HepG2 (cell line): ENCODE results near the gene RING1. TPM values are rescaled to one million over a fixed set of nuclear protein-coding genes. Genes with fewer than 3 reads are reported as not detected.
A peak's percentile ranks its signal among the peaks of the same experiment; 100 is the strongest.

Experiments
- ATAC-seq: fragments of 200-7000 bp; cut with Tn5 transposase; 3 replicates; pipeline ENCODE4 v1.9.1; 2020; ENCODE audit warnings: mild to moderate bottlenecking, moderate library complexity
- BruUV-seq: library from RNA; stranded (reverse); fragments of 400-500 nt; replicated peaks from 2 replicates; lab custom pipeline; 2021; lab: Mats Ljungman, UMichigan
- CTCF ChIA-PET: fragments of 300-600 bp; formaldehyde crosslinking; extraction: SDS; loops from one replicate; lab custom pipeline; 2021; ENCODE audit warnings: low total read pairs, inconsistent platforms, low intra/inter-chr PET ratio; lab: Yijun Ruan, JAX
- POLR2A ChIA-PET: fragments of 350-600 bp; sonication (Branson Sonifier 250); formaldehyde crosslinking; loops from one replicate; lab custom pipeline; 2020; ENCODE audit warnings: antibody characterized with exemption, inconsistent platforms; lab: Yijun Ruan, JAX
- DNase-seq: peaks from one replicate; pipeline ENCODE4 v3.0.0-alpha.2; 2015; ENCODE audit warnings: low spot score
- FAIRE-seq: peaks from 3 replicates; lab custom pipeline; 2011; peaks lifted over from hg19 to GRCh38; lab: Jason Lieb, UNC
- H2AFZ ChIP-seq: one replicate; pipeline ENCODE4 v1.6.1; 2011; ENCODE audit warnings: low read length, inconsistent platforms
- H3K27ac ChIP-seq: fragments of 300-600 bp; 3 replicates; pipeline ENCODE4 v1.8.0; 2011; ENCODE audit warnings: mixed run types, mild to moderate bottlenecking, mixed read lengths, low read length, inconsistent platforms; ENCODE audit not compliant: insufficient read depth; ENCODE audit errors: extremely low read length
- H3K27me3 ChIP-seq, 2 experiments: fragments of 200-600 bp in 1 of 2; 2 replicates in 1 of 2; 3 replicates in 1 of 2; pipeline versions ENCODE4 v1.6.0 to v1.8.0; 2011; ENCODE audit warnings: low read length in 2 of 2, mild to moderate bottlenecking in 2 of 2, moderate library complexity in 2 of 2, inconsistent platforms in 1 of 2; ENCODE audit not compliant: insufficient read depth in 2 of 2, control insufficient read depth in 1 of 2
- H3K36me3 ChIP-seq, 2 experiments: fragments of 200-600 bp in 1 of 2; replicated peaks in 1 of 2; 2 replicates in 1 of 2; 3 replicates in 1 of 2; pipeline versions ENCODE4 v1.5.1 to v1.8.0; 2011; ENCODE audit warnings: low read length in 2 of 2, inconsistent platforms in 1 of 2; ENCODE audit not compliant: insufficient read depth in 2 of 2, control insufficient read depth in 1 of 2
- H3K4me1 ChIP-seq: 2 replicates; pipeline ENCODE4 v1.5.1; 2012; ENCODE audit warnings: low read length, inconsistent platforms; ENCODE audit not compliant: insufficient read depth
- H3K4me2 ChIP-seq: 2 replicates; pipeline ENCODE4 v1.6.0; 2011; ENCODE audit warnings: low read depth, low read length, inconsistent platforms
- H3K4me3 ChIP-seq, 3 experiments: fragments of 200-600 bp in 1 of 3; sonication (generic), shearing (Covaris generic) in 1 of 3; replicated peaks in 1 of 3; 2 replicates each; pipeline ENCODE4 v1.5.1; 2011 to 2016; ENCODE audit warnings: low read length in 3 of 3, inconsistent platforms in 2 of 3, low read depth in 2 of 3, mild to moderate bottlenecking in 2 of 3, control low read depth in 1 of 3, mixed read lengths in 1 of 3; ENCODE audit not compliant: insufficient read depth in 1 of 3
- H3K79me2 ChIP-seq: one replicate; pipeline ENCODE4 v1.6.1; 2011; ENCODE audit warnings: low read length, inconsistent platforms; ENCODE audit not compliant: insufficient read depth
- H3K9ac ChIP-seq: 2 replicates; pipeline ENCODE4 v1.6.0; 2011; ENCODE audit warnings: mild to moderate bottlenecking, low read depth, low read length, inconsistent platforms; ENCODE audit not compliant: insufficient read depth
- H3K9me3 ChIP-seq: 2 replicates; pipeline ENCODE4 v1.5.1; 2012; ENCODE audit warnings: mild to moderate bottlenecking, low read length
- H4K20me1 ChIP-seq: 2 replicates; pipeline ENCODE4 v1.6.0; 2011; ENCODE audit warnings: inconsistent platforms, mild to moderate bottlenecking, low read length, moderate library complexity; ENCODE audit not compliant: insufficient read depth
- BCLAF1 ChIP-seq: fragments of 450-650 bp; IDR thresholded peaks from 2 replicates; pipeline ENCODE4 v1.6.1; 2017; ENCODE audit warnings: mild to moderate bottlenecking
- HINFP ChIP-seq: sonication (generic); formaldehyde crosslinking; IDR thresholded peaks from 2 replicates; pipeline ENCODE4 v1.4.0; 2020; ENCODE audit warnings: low read depth, mild to moderate bottlenecking, missing genetic modification reagents
- HNF4A ChIP-seq: sonication (generic); formaldehyde crosslinking; IDR thresholded peaks from 2 replicates; pipeline ENCODE4 v1.4.0; 2020; ENCODE audit warnings: missing genetic modification reagents
- ZEB1 ChIP-seq: IDR thresholded peaks from 2 replicates; pipeline ENCODE4 v1.6.1; 2012; ENCODE audit warnings: mild to moderate bottlenecking, low read depth, inconsistent platforms; ENCODE audit not compliant: insufficient replicate concordance
- ZNF251 ChIP-seq: sonication (generic); formaldehyde crosslinking; IDR thresholded peaks from 2 replicates; pipeline ENCODE4 v1.9.0; 2021; ENCODE audit warnings: mild to moderate bottlenecking, missing genetic modification reagents
- ZNF543 ChIP-seq: sonication (generic); formaldehyde crosslinking; IDR thresholded peaks from 2 replicates; pipeline ENCODE4 v1.4.0; 2020; ENCODE audit warnings: mild to moderate bottlenecking, missing genetic modification reagents
- ZNF772 ChIP-seq: sonication (generic); formaldehyde crosslinking; IDR thresholded peaks from 2 replicates; pipeline ENCODE4 v1.5.0; 2020; ENCODE audit warnings: mild to moderate bottlenecking, missing genetic modification reagents
- WGBS: methylation state at CpG from one replicate; pipeline ENCODE4 v1.1.6; 2017; ENCODE audit warnings: low lambda C conversion rate; 5-methylcytosine and 5-hydroxymethylcytosine counted together
- in situ Hi-C: cut with HindIII; loops from 2 replicates; pipeline ENCODE4 v1.10.0; 2017; ENCODE audit warnings: low pct_unique_long_range_greater_than_20kb; ENCODE audit not compliant: extremely low pct_ligation_motif_present
- intact Hi-C: fragments of 100-400 bp; cut with micrococcal nuclease; formaldehyde crosslinking; loops from one replicate; pipeline ENCODE4 v1.10.0; 2022; ENCODE audit not compliant: unreplicated experiment
- polyA plus RNA-seq, 8 experiments: library from polyadenylated mRNA; depleted of rRNA in 3 of 8; stranded (reverse) in 7 of 8; unstranded in 1 of 8; fragments of >200 nt; fragmentation: Illumina TruSeq in 4 of 8; extraction: Trizol in 4 of 8; gene quantifications; 2 replicates each; pipeline versions ENCODE4 v1.2.1 to v1.2.3, GENCODE V29; 2011 to 2016; ENCODE audit warnings: low read depth in 4 of 8, missing spikeins in 1 of 8, mixed read lengths in 1 of 8; ENCODE audit not compliant: insufficient read depth in 1 of 8
- total RNA-seq, 5 experiments: library from RNA; depleted of rRNA; stranded (reverse); fragments of >200 nt; fragmentation: Illumina TruSeq; extraction: Trizol; gene quantifications; 2 replicates each; pipeline ENCODE4 v1.2.3, GENCODE V29; 2016; ENCODE audit warnings: low read depth in 1 of 5

The RING1 gene
- total and polyA plus RNA-seq, 2 of the 13 experiments (the other 11 are each of a cell fraction or from before 2014, with no cell fraction given) = 23.9 to 33.6 TPM

GRCh38 chr6:33169291-33170175 lies 38.8 kb upstream of the RING1 start:
- Histone ChIP-seq H3K4me3 (no peak overlapping the region), H4K20me1 (no peaks in the 10 kb centered on the region), H3K36me3 (no peaks in the 10 kb centered on the region), H3K4me1 (peaks cover 32% of the 10 kb centered on the region), H3K79me2 (no peaks in the 10 kb centered on the region), H3K9me3 (no peaks in the 10 kb centered on the region), H3K9ac (no peak overlapping the region), H2AFZ (no peak overlapping the region), H3K27me3 (peaks cover 2 to 17% of the 10 kb centered on the region in 2 experiments; a peak in 3 of 5 replicates), H3K4me2 (no peak overlapping the region), H3K27ac (no peak overlapping the region)
- 69% methylated on average over 9 of the region's 10 CpGs for WGBS
- ATAC-seq (no peak), DNase-seq (no peak), FAIRE-seq (no peak)
- in situ Hi-C loops (loop anchor here (10.0 kb wide), 1 partner anchor 155 kb away; no protein-coding TSS in a partner anchor), intact Hi-C loops (no loop called here)
- no peak for TF ChIP-seq ZEB1
- TF ChIP-seq ZNF251 (CRISPR knock-in tag) = no peak
- TF ChIP-seq HNF4A (CRISPR knock-in tag) = peak; percentile 20; the same call in 1 of the 2 replicates
- no peak for TF ChIP-seq ZNF543
- TF ChIP-seq HINFP = no peak
- TF ChIP-seq ZNF772 (CRISPR knock-in tag) = no peak
- TF ChIP-seq BCLAF1 = no peak
- CTCF ChIA-PET = no interaction called here
- BruUV-seq = no TSS peak
- POLR2A ChIA-PET = no interaction called here
